ENCODE data around the gene HUNK. TPM values are rescaled to one million over a fixed set of nuclear protein-coding genes. Genes with fewer than 3 reads are reported as not detected.
A peak's percentile ranks its signal among the peaks of the same experiment; 100 is the strongest.
"Not testable (repeated sequence)": the region's sequence is repeated elsewhere in the genome, so short reads cannot be mapped to it uniquely, and the experiment has no call there.

Gene HUNK
- polyA plus RNA-seq, 12 donors = 5.1 to 23.8 (median 7.6) TPM; not detected in 1

GRCh38 chr21:31992391-31992790, 119.6 kb downstream of the HUNK start:
- no peak for DNase-seq

- DNase-seq = no peak
These were observed 121.3 kb downstream of the HUNK start for GRCh38 chr21:31993826-31994825.

GRCh38 chr21:31997191-31997590, 124.4 kb downstream of the HUNK start:
- DNase-seq = peak; percentile 77

GRCh38 chr21:31999810-32000468, 127.1 kb downstream of the HUNK start:
- no peak for DNase-seq

- DNase-seq = peak; percentile 76
These were observed 128.6 kb downstream of the HUNK start for GRCh38 chr21:32001390-32001789.

- no peak for DNase-seq
These were observed 130.6 kb downstream of the HUNK start for GRCh38 chr21:32003411-32003810.

GRCh38 chr21:32004291-32004690, 131.5 kb downstream of the HUNK start:
- no peak for DNase-seq

- DNase-seq = no peak
These were observed 134.6 kb downstream of the HUNK start for GRCh38 chr21:32007456-32007855.

- no peak for DNase-seq
These were observed 135.9 kb downstream of the HUNK start for GRCh38 chr21:32008714-32009113.

GRCh38 chr21:32009263-32009662, 136.4 kb downstream of the HUNK start:
- DNase-seq = no peak

- DNase-seq = no peak
These were observed 142.8 kb downstream of the HUNK start for GRCh38 chr21:32015461-32016139.

- no peak for DNase-seq
These were observed 145.6 kb downstream of the HUNK start for GRCh38 chr21:32018381-32018780.

- DNase-seq = no peak
These were observed 147.7 kb downstream of the HUNK start for GRCh38 chr21:32020564-32020963.

- no peak for DNase-seq
These were observed 148.6 kb downstream of the HUNK start for GRCh38 chr21:32021319-32021994.

- DNase-seq = no peak
These were observed 149.3 kb downstream of the HUNK start for GRCh38 chr21:32022146-32022545.

- DNase-seq = no peak
These were observed 157.4 kb downstream of the HUNK start for GRCh38 chr21:32030146-32030652.

GRCh38 chr21:32034850-32035249, 162.0 kb downstream of the HUNK start:
- no peak for DNase-seq

- DNase-seq = no peak
These were observed 162.8 kb downstream of the HUNK start for GRCh38 chr21:32035617-32036016.

- no peak for DNase-seq
These were observed 163.9 kb downstream of the HUNK start for GRCh38 chr21:32036756-32037155.

- not testable (repeated sequence) for DNase-seq
These were observed 165.9 kb downstream of the HUNK start for GRCh38 chr21:32038751-32039150.

- no peak for DNase-seq
These were observed 170.6 kb downstream of the HUNK start for GRCh38 chr21:32043458-32043857.

Data from muscle of arm (tissue), 12 donors.